NOMO-1 (cell line): ENCODE measurements around the gene USF2.
"Not testable (repeated sequence)": the region's sequence is repeated elsewhere in the genome, so short reads cannot be mapped to it uniquely, and the experiment has no call there.

Experiments
- DNase-seq, 2 experiments: peaks; one replicate each; lab custom pipeline; 2025; ENCODE audit not compliant: unreplicated experiment in 2 of 2; lab: John Stamatoyannopoulos, UW

USF2 gene

DNA sequence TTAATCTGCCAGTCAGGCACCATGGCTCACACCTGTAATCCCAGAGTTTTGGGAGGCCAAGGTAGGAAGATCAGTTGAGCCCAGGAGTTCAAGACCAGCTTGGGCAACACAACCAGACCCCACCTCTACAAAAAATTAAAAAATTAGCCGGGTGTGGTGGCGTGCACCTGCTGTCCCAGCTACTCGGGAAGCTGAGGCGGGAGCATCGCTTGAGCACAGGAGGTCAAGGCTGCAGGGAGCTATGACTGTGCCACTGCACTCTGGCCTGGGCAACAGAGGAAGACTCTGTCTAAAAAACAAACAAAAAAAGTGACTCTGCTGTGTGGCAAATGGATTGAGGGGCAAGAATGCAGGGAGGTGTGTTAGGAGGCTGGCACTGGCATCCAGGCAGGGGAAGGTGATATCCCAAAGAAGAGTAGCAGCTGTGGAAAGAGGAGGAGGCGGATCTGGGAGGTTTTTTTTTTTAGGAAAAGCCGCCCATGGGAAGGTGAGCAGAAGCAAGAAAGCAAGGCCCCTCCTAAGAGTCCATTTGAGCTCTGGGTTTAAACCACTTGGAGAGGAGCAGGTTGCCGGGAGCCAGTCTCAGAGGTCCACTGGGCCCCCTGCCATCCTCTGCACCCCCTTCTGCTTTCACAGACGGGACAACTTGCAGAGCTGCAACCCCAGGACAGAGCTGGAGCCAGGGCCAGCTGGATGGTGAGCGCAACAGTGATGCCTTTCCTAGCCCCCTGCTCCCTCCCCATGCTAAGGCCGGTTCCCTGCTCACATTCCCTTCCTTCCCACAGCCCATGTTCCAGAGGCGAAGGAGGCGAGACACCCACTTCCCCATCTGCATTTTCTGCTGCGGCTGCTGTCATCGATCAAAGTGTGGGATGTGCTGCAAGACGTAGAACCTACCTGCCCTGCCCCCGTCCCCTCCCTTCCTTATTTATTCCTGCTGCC is 15.7 kb downstream of the USF2 start:
- no peak for DNase-seq

DNA sequence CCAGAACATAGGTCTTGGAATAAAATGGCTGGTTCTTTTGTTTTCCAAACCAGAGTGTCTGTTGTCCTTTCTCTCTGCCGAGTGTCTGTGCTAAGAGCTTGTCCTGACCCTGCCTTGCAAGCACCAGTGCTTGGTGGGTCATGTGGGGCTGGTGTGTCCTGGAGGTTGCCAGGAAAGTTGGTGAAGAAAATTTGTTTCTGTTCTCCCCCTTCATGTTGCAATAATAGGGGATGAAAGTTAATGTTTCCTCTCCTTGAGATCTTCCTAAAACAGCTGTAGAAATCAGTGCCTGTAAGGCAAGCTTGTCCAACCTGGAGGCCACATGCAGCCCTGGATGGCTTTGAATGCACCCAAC is 16.3 kb downstream of the USF2 start:
- no peak for DNase-seq

DNA sequence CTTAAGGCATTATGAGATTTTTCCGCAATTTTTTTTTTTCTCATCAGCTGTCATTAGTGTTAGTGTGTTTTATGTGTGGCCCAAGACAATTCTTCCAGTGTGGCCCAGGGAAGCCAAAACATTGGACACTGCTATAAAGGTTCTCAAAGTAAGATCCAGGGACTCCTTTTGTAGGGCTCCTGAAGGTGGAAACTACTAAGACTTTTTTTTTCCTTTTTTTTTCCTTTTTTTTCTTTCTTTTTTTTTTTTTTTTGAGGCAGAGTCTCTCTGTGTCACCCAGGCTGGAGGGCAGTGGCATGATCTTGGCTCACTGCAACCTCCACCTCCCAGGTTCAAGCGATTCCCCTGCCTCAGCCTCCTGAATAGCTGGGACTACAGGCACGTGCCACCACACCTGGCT is 16.7 kb downstream of the USF2 start:
- not testable (repeated sequence) for DNase-seq

DNA sequence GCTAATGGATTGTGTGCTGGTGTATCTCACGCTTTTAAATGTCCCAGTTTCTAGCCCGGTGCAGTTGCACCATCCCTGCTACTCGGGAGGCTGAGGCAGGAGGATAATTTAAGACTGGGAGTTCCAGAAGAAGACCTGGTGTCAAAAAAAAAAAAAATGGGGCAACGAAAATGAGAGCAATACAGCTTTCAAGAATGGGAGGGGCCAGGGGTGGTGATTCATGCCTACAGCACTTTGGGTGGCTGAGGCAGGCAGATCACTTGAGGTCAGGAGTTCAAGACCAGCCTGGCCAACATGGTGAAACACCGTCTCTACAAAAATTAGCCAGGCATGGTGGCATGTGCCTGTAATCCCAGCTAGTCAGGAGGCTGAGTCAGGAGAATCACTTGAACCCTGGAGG is 17.3 kb downstream of the USF2 start:
- DNase-seq: not testable (repeated sequence)

DNA sequence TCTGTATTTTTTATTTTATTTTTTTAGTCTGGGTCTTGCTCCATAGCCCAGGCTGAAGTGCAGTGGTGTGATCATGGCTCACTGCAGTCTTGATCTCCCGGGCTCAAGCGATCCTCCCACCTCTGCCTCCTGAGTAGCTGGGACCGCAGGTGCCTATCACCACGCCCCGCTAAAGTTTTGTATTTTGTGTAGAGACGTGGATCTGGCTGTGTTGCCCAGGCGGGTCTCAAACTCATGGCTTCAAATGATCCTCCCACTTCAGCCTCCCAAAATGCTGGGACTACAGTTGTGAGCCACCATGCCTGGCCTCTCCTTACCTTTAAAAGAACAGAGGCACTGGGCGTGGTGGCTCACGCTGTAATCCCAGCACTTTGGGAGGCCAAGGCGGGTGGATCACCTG is 19.0 kb downstream of the USF2 start:
- DNase-seq: no peak

DNA sequence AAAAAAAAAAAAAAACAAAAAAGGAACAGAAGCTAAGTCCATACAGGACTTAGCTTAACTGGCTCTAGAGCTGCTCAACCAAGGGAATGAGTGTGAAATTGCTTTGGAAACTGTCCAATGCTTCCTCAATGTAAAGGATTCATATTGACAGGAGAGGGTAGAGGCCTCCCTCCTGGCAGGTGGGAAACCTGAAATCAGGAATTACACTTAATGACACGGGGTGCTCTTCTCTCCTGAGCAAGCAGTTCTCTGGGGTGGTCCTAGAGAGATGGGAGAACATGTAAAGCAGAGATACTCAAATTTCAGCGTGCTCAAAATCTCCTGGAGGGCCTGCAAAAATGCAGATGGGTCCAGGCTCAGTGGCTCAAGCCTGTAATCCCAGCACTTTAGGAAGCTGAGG is 19.6 kb downstream of the USF2 start:
- no peak for DNase-seq

DNA sequence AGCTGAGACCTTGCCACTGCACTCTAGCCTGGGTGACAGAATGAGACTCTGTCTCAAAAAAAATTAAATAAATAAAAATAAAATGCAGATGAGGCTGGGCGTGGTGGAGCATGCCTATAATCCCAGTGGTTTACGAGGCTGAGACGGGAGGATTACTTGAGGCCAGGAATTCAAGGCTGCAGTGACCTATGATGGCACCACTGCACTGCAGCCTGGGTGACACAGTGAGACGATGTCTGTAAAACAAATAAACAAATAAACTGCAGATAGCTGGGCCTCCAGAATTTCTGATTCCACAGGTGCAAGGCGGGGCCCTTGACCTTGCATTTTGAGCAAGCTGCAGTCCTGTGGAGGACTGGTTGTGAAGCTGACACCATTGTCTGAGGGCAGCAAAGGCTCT is 20.1 kb downstream of the USF2 start:
- no peak for DNase-seq

DNA sequence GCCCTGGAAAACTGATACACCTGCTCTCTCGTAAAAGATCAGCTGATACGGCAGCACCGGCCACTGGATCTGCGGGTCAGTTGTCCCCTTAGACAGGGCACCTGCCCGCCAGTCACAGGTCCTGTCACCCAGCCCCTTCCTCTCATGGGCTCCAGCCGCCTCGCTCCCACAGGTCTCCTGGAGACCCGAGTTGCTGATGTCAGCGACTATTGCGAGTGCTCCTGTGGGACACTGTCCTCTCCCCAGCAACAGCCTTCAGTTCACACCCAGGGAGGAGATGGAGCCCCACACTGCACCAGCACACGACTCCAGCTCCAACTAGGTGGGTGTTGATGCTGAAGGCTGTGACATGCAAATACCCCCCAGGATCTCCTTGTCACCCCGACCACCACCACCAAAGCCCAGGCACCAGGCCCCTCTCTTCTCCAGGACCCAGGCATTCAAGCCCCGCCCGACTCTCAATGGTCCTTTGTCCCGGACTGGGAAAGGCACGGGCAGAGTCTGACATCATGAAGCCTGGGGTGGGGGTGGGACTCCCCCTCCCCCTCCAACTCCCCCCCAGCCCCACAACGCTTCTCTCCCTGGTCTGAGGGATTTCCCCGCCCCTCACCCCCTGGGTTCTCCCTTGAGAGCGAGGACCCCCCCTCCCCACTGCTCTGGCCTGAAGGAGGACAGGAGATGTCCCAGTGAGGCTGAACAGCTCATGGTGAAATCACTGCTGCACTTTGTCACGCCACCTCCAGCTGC is 21.8 kb downstream of the USF2 start:
- DNase-seq: no peak

DNA sequence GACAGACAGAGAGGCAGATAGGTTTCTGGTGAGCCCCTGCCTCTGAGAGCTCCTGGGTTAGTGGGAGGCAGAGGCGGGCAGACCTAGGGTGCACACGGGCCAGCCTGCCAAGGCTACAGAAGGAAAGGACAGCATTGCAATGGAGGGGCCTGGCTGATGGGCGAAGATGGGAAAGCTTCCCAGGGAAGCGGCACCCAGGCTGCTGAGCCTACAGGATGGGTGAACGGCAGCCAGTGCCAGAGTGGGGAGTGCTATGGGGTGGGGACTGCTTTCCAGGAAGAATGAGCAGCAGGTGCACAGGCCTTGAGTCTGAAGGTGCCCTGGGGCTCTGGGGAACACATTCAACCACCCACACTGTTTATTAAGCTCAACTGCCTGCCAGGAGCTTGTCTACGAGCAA is 22.5 kb downstream of the USF2 start:
- no peak for DNase-seq

DNA sequence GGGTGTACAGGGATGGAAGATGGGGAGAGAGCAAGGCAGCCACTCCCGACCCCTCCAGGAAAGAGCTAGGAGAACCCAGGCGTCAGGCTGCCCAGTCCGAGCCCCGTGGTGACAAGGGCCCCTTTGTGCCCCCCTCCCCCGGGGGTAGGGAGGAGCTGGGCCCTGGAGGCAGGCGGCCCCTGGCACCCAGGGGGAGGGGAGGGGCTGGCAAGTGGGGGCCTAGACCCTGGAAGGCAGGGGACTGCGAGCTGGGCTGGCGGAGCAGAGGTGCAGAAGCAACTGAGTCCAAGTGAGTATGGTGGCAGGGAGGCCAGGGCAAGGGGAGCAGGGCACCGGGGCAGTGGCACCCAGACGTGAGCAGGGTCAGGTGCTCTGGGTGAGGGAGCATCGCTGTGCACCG is 23.2 kb downstream of the USF2 start, which contains the start of gene MAG:
Gene MAG, plus strand, starts transcription at position 246 of the 400 bp plus-strand sequence. CDS start 3,248 bp downstream, outside the sequence.
- DNase-seq: no peak

DNA sequence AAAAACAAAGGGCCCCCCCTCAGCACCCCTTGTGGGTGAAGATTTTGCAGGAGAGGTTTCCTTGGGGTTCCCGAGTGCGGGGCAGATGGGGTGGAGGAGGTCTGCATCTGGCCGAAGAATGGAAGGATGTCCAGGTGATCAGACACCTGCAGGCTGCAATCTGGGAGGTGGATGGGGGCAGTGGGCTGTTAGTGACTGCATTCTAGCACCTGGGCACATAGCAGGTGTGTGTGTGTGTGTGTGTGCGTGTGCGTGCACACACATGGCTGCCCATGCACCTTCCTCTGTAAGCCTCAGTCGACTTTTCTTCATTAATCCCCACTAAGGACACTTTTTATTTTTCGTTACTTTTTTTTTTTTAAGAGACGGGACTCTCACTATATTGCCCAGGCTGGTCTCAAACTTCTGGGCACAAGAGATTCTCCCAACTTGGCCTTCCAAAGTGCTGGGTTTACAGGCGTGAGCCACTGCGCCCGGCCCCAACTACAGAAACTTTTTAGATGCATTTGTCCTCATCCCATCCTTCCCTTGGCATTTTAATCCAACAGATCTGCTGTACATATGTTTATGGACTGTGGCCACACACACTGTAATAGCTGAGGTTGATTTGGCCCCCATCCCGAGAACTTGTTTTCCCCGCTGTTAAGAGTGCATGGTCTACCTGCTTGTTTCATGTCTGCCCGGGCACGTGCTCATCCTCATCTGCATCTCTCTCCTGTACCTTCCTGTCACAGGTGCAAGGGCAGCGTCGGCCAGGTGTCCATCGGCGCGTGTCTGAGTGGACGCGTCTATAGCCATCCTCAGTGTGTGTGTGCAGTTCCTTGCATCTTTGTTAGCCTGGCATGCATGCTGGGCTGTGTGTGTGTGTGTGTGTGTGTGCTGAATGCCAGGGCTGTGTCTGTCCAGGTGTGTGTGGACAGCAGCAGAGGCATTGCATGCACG is 23.9 kb downstream of the USF2 start:
- DNase-seq: no peak

DNA sequence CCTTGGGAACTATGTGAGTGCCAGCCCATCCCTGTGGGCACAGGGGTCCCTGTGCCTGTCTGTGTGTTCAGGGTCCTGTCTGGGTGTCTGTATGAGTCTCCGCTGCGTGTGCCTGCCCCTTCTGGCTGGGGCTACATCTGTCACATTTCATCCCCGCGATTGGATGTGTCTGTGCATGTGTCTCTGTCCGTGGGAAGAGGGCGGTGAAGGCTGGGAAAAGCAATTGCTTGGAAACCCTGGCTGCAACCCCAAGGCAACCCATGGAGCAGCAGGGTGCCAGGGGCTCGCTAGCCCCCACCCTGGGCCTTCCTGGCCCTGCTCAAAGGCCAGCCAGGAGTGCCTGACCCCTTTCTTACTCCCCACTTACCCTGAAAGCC is 24.6 kb downstream of the USF2 start:
- no peak for DNase-seq

DNA sequence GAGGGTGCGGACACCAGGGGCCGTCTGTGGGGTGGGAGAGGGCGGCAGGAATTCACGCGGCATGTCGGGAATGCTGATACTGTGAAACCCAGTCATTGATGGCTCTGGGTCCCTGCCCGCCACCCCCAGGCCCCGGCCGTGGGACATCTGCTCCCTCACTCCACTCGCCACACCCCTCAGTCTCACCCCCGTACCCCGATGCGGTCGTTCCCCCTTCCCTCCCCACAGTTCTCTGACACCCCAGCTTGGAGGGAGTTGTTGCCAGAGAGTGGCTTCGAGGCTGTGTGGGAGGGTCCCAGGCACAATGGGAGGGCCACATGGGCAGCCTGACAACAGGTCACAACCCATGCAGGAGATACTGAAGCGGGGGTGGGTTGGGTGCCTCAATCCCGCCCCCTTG is 25.0 kb downstream of the USF2 start:
- DNase-seq: no peak

DNA sequence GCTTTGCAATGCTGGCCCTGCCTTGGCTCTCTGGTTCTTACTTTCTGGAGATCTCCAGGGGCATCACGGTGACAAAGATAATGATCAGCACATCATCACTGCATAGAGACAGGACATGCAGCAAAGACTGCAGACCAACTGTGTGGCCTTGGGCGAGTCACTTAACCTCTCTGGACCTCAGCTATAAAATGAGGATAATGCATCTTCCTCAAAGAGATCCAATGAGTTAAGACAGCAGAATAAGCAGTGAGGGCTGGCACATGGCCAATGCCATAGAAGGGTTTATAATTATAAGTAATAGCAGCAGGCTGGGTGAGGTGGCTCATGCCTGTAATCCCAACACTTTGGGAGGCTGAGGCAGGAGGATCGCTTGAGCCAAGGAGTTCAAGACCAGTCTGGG is 25.6 kb downstream of the USF2 start:
- DNase-seq: no peak

DNA sequence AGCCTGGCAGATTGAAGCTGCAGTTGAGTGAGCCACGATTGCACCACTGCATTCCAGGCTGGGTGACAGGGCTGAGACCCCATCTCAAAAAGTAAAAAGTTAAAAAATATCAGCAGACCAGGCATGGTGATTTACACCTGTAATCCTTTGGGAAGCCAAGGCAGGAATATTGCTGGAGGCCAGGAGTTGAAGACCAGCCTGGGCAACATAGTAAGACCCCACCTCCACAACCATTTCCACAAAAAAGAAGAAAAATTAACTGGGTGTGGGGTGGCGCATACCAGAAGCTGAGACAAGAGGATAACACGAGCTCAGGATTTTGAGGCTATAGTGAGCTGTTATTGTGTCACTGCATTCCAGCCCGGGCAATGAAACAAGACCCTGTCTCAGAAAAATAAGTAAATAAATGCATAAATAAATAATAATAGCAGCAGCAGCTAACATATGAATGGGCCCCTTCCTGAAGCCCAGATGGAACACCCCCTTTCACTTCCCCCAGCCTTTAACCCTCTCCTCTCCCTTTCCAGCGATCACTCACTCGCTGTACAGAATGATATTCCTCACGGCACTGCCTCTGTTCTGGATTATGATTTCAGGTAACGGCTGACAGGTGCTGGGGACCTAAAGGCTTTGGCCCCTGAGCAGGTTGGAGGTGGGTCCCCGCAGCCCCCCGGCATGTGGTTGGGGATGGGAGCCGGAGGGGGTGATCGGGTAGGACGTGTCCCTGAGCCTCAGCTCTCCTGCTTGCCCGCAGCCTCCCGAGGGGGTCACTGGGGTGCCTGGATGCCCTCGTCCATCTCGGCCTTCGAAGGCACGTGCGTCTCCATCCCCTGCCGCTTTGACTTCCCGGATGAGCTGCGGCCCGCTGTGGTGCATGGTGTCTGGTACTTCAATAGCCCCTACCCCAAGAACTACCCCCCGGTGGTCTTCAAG is 26.4 kb downstream of the USF2 start:
- no peak for DNase-seq

DNA sequence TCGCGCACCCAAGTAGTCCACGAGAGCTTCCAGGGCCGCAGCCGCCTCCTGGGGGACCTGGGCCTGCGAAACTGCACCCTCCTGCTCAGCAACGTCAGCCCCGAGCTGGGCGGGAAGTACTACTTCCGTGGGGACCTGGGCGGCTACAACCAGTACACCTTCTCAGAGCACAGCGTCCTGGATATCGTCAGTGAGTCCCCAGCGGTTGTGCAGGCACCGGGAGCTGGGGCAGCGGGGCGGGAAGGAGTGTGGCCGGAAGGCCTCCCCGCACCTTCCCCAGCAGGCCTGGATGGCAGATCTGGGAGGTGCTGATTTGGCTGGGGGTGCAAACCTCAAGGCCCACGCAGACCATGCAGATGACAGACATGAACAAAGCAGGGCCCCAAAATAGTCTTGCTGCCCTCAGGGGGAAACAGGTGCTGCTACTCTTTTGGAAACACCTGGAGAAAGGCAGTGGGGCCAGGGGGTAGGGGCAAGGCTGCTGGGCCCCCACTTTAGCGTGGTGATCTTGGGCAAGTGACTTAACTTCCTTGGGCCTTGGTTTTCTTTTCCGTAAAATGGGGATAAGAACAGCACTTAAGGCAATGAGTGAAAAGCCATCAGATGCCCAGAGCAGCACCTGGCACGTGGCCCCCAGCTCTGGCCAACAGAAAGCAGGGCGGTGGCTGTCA is 27.2 kb downstream of the USF2 start:
- DNase-seq: no peak

DNA sequence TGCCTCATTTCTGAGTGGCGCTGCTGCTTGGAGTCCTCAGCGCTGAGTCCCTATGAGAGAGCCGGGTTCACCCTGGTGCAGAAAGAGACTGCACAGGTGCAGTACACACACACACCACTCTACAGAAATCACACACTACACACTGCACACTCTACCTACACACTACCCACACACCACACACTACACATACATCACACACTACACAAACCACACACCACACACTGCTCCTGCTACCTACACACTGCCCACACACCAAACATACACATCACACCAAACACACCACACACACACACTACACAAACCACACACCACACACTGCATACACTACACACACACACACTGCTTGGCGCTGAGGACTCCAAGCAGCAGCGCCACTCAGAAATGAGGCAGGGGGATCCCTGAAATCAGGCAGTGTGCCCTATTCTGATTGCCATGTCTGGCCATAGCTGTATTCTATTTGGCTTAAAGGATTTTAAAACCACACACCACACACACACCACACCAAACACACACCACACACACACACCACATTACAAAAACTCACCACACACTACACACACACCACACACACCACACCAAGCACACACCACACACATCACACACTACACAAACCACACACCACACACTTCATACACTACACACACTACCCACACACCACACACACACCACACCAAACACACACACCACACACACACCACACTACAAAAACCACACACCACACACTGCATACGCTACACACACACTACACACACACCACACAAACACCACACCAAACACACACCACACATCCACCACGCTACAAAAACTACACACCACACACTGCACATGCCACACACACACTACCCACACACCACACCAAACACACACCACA is 28.1 kb downstream of the USF2 start:
- no peak for DNase-seq

DNA sequence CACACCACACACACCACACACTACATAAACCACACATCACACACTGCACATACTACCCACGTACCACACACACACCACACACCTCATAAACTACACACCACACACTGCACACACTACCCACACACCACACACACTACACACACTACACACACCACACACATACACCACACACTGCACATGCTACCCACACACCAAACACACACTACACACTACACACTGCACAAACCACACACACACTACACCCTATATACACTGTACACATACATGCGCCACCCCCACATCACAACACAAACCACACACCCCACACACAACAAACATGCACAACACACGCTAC is 28.7 kb downstream of the USF2 start:
- no peak for DNase-seq

DNA sequence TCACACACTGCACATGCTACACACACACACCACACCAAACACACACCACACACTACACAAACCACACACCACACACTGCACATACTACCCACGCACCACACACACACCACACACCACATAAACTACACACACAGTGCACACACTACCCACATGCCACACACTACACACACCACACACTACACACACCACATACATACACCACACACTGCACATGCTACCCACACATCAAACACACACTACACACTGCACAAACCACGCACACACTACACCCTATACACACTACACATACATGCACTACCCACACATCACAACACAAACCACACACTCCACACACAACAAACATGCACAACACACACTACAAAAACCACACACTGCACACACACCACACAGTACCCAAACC is 29.2 kb downstream of the USF2 start:
- no peak for DNase-seq
